DMS53 (cell line): ENCODE results near the gene TCEAL3.
"Not testable (repeated sequence)": the region's sequence is repeated elsewhere in the genome, so short reads cannot be mapped to it uniquely, and the experiment has no call there.

Experiments
- DNase-seq: peaks from one replicate; lab custom pipeline; 2025; lab: John Stamatoyannopoulos, UW

The TCEAL3 gene

GRCh38 chrX:103607364-103608305 lies at the start of gene TCEAL3:
TSS of gene TCEAL3 (plus strand) at chrX:103607963. CDS start at chrX:103609065, 1,102 bp downstream.
- DNase-seq: peak; percentile 73

GRCh38 chrX:103560256-103560655 lies 47.5 kb upstream of the TCEAL3 start:
- no peak for DNase-seq

- peak; percentile 71 for DNase-seq
Measured at GRCh38 chrX:103562801-103563200, 45.0 kb upstream of the TCEAL3 start.

GRCh38 chrX:103565197-103565596 lies 42.6 kb upstream of the TCEAL3 start:
- no peak for DNase-seq

GRCh38 chrX:103565752-103566151 lies 42.0 kb upstream of the TCEAL3 start:
- DNase-seq: no peak

GRCh38 chrX:103571121-103571520 lies 36.6 kb upstream of the TCEAL3 start:
- no peak for DNase-seq

GRCh38 chrX:103571726-103572125 lies 36.0 kb upstream of the TCEAL3 start:
- no peak for DNase-seq

GRCh38 chrX:103573202-103573601 lies 34.6 kb upstream of the TCEAL3 start:
- no peak for DNase-seq

- peak; percentile 19 for DNase-seq
Measured at GRCh38 chrX:103584596-103584995, 23.2 kb upstream of the TCEAL3 start.

- DNase-seq: peak; percentile 74
Measured at GRCh38 chrX:103585411-103586313, 22.1 kb upstream of the TCEAL3 start, which contains the start of gene TCEAL4. TSS of gene TCEAL4 (plus strand) at chrX:103585515. CDS start at chrX:103586676, 1,161 bp downstream.

- DNase-seq: no peak
Measured at GRCh38 chrX:103586314-103586646, 21.5 kb upstream of the TCEAL3 start.

GRCh38 chrX:103586659-103587058 lies 21.1 kb upstream of the TCEAL3 start:
- DNase-seq: no peak

GRCh38 chrX:103592295-103592694 lies 15.5 kb upstream of the TCEAL3 start:
- not testable (repeated sequence) for DNase-seq

GRCh38 chrX:103595202-103595601 lies 12.6 kb upstream of the TCEAL3 start:
- DNase-seq: not testable (repeated sequence)

GRCh38 chrX:103608306-103608963 lies 672 bp downstream of the TCEAL3 start:
- peak; percentile 57 for DNase-seq

- no peak for DNase-seq
Measured at GRCh38 chrX:103610282-103610681, 2.5 kb downstream of the TCEAL3 start.

- no peak for DNase-seq
Measured at GRCh38 chrX:103613362-103613890, 5.7 kb downstream of the TCEAL3 start.

GRCh38 chrX:103614999-103615398 lies 7.2 kb downstream of the TCEAL3 start:
- DNase-seq: no peak

GRCh38 chrX:103615781-103616371 lies 8.1 kb downstream of the TCEAL3 start:
- no peak for DNase-seq

- DNase-seq: no peak
Measured at GRCh38 chrX:103616676-103617186, 9.0 kb downstream of the TCEAL3 start.

GRCh38 chrX:103624111-103624510 lies 16.3 kb downstream of the TCEAL3 start:
- no peak for DNase-seq
